ENCODE measurements around the gene MYCN.

GRCh38 chr2:15937105-15937881 lies 3.1 kb upstream of the MYCN start:
- TF ChIP-seq CTCF (IDR thresholded peaks at IDR 0.05) (no peak), POLR2A (IDR thresholded peaks at IDR 0.05) (no peak), POLR2AphosphoS5 (IDR thresholded peaks at IDR 0.05) (no peak), EP300 (IDR thresholded peaks at IDR 0.05) (no peak)
